Duodenal mucosa (tissue), 2 donors: ENCODE data around the gene GNAT1.

ENCODE experiments used
- H3K27ac ChIP-seq: one replicate; pipeline ENCODE4 v1.7.0; 2013; ENCODE audit warnings: low read depth, low read length
- H3K27me3 ChIP-seq, 2 donors: one replicate each; pipeline ENCODE4 v1.7.0; 2013; ENCODE audit warnings: low read length in 2 of 2, control low read depth in 1 of 2; ENCODE audit not compliant: insufficient read depth in 2 of 2, control insufficient read depth in 1 of 2
- H3K36me3 ChIP-seq, 2 donors: one replicate each; pipeline ENCODE4 v1.7.0; 2013; ENCODE audit warnings: low read length in 2 of 2, control low read depth in 1 of 2; ENCODE audit not compliant: insufficient read depth in 2 of 2, control insufficient read depth in 1 of 2
- H3K4me1 ChIP-seq, 2 donors: one replicate each; pipeline ENCODE4 v1.7.0; 2013; ENCODE audit warnings: low read length in 2 of 2, control low read depth in 1 of 2; ENCODE audit not compliant: insufficient read depth in 2 of 2, control insufficient read depth in 1 of 2
- H3K4me3 ChIP-seq, 2 donors: one replicate each; pipeline ENCODE4 v1.7.0; 2013; ENCODE audit warnings: low read length in 2 of 2, low read depth in 1 of 2
- H3K9ac ChIP-seq, 2 donors: one replicate each; pipeline ENCODE4 v1.7.0; 2013; ENCODE audit warnings: low read length in 2 of 2, low read depth in 1 of 2
- H3K9me3 ChIP-seq, 2 donors: one replicate each; pipeline ENCODE4 v1.7.0; 2013; ENCODE audit warnings: low read length in 2 of 2, control low read depth in 1 of 2; ENCODE audit not compliant: control insufficient read depth in 1 of 2

Gene GNAT1

GRCh38 chr3:50174947-50175524, 16.4 kb upstream of the GNAT1 start:
- Histone ChIP-seq H3K36me3 (peaks cover 8 to 9% of the 10 kb centered on the region in 2 donors), H3K9ac (no peak overlapping the region), H3K27ac (no peak overlapping the region), H3K4me3 (no peak overlapping the region), H3K9me3 (no peaks in the 10 kb centered on the region), H3K27me3 (no peaks in the 10 kb centered on the region), H3K4me1 (peaks cover 49 to 57% of the 10 kb centered on the region in 2 donors)

GRCh38 chr3:50177346-50177745, 14.1 kb upstream of the GNAT1 start:
- H3K4me1 ChIP-seq = peaks cover 26 to 44% of the 10 kb centered on the region in 2 donors
- H3K4me3 ChIP-seq = no peak overlapping the region
- no peak overlapping the region for H3K9ac ChIP-seq
- no peaks in the 10 kb centered on the region for H3K27me3 ChIP-seq
- H3K9me3 ChIP-seq = no peaks in the 10 kb centered on the region
- peaks cover 7 to 15% of the 10 kb centered on the region in 2 donors for H3K36me3 ChIP-seq
- no peak overlapping the region for H3K27ac ChIP-seq

DNA sequence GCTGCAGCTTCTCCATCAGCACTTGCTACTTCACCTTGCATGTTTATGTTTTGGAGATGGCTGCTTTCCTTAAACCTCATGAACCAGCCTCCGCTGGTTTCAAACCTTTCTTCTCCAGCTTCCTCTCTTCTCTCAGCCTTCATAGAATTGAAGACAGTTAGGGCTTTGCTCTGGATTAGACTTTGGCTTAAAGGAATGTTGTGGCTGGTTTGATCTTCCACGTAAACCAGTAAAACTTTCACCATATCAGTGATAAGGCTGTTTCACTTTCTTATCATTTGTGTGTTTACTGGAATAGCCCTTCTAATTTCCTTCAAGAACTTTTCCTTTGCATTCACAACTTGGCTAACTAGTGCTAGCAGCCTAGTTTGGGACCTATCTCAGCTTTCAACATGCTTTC, 11.7 kb upstream of the GNAT1 start:
- Histone ChIP-seq H3K36me3 (peaks cover 3 to 32% of the 10 kb centered on the region in 2 donors), H3K9ac (no peak overlapping the region), H3K4me3 (no peak overlapping the region), H3K4me1 (peaks cover 11 to 29% of the 10 kb centered on the region in 2 donors), H3K27ac (no peak overlapping the region), H3K27me3 (no peaks in the 10 kb centered on the region), H3K9me3 (no peaks in the 10 kb centered on the region)

DNA sequence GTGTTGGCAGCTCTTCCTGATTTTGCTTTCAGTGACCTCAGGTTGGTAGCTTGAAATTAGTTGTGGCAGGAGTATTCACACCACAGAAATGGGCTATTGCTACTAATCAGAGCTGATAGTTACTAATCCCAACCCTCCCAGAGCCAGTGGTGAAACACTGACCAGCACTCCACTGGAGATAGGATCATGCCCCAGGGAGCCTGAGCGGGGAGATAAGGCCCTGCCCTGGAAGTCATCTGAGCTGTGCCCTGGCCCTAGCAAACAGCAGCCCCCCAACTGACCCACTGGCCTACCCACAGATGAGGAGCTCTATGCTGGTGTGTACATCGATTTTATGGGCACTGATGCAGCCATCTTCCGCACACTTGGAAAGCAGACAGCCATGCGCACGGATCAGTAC, 9.4 kb upstream of the GNAT1 start:
- Histone ChIP-seq H3K9me3 (no peaks in the 10 kb centered on the region), H3K4me3 (no peak overlapping the region), H3K27me3 (no peaks in the 10 kb centered on the region), H3K4me1 (peaks cover 5 to 19% of the 10 kb centered on the region in 2 donors), H3K9ac (no peak overlapping the region), H3K27ac (no peak overlapping the region), H3K36me3 (peaks cover 9 to 42% of the 10 kb centered on the region in 2 donors)

DNA sequence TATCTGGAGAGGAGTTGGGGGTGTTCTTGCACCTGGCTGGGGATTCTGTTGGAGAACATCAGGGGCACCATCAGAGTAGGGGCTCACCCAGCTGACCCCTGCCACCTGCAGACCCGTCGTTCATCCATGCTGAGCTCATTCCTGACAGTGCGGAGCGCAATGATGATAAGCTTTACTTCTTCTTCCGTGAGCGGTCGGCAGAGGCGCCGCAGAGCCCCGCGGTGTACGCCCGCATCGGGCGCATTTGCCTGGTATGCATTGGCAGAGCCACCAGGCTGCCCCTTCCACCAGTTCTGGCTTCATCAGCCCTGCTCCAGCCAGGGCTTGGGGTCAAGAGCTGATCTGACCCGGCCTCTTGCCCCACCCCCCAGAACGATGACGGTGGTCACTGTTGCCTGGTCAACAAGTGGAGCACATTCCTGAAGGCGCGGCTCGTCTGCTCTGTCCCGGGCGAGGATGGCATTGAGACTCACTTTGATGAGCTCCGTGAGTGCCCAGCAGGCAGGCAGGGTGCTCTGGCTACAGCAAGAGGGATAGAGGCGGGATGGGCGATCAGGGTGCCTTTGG, 8.8 kb upstream of the GNAT1 start:
- H3K4me1 ChIP-seq = peaks cover 0 to 15% of the 10 kb centered on the region in 2 donors
- no peak overlapping the region for H3K4me3 ChIP-seq
- no peak overlapping the region for H3K27ac ChIP-seq
- H3K9ac ChIP-seq = no peak overlapping the region
- H3K9me3 ChIP-seq = no peaks in the 10 kb centered on the region
- peaks cover 9 to 45% of the 10 kb centered on the region in 2 donors for H3K36me3 ChIP-seq
- no peaks in the 10 kb centered on the region for H3K27me3 ChIP-seq

- Histone ChIP-seq H3K27me3 (no peaks in the 10 kb centered on the region), H3K4me1 (peaks cover 0 to 15% of the 10 kb centered on the region in 2 donors), H3K9ac (no peak overlapping the region), H3K36me3 (peaks cover 9 to 46% of the 10 kb centered on the region in 2 donors), H3K9me3 (no peaks in the 10 kb centered on the region), H3K4me3 (no peak overlapping the region), H3K27ac (no peak overlapping the region)
These were observed 7.7 kb upstream of the GNAT1 start for GRCh38 chr3:50183755-50184154.

GRCh38 chr3:50184242-50184978, 7.0 kb upstream of the GNAT1 start:
- Histone ChIP-seq H3K9me3 (no peaks in the 10 kb centered on the region), H3K36me3 (peaks cover 9 to 46% of the 10 kb centered on the region in 2 donors)

GRCh38 chr3:50185230-50185629, 6.2 kb upstream of the GNAT1 start:
- no peak overlapping the region for H3K27ac ChIP-seq
- H3K27me3 ChIP-seq = no peaks in the 10 kb centered on the region
- no peak overlapping the region for H3K4me3 ChIP-seq
- H3K9ac ChIP-seq = no peak overlapping the region
- H3K4me1 ChIP-seq = peaks cover 0 to 7% of the 10 kb centered on the region in 2 donors
- peaks cover 9 to 46% of the 10 kb centered on the region in 2 donors for H3K36me3 ChIP-seq
- H3K9me3 ChIP-seq = no peaks in the 10 kb centered on the region

More at GRCh38 chr3:50184242-50184978, 7.0 kb upstream of the GNAT1 start:
- peaks cover 0 to 10% of the 10 kb centered on the region in 2 donors for H3K4me1 ChIP-seq
- no peak overlapping the region for H3K9ac ChIP-seq
- no peak overlapping the region for H3K4me3 ChIP-seq
- H3K27me3 ChIP-seq = no peaks in the 10 kb centered on the region
- H3K27ac ChIP-seq = no peak overlapping the region

GRCh38 chr3:50186096-50186495, 5.3 kb upstream of the GNAT1 start:
- peaks cover 9 to 46% of the 10 kb centered on the region in 2 donors for H3K36me3 ChIP-seq

GRCh38 chr3:50187750-50188149, 3.7 kb upstream of the GNAT1 start:
- H3K9me3 ChIP-seq = no peaks in the 10 kb centered on the region
- H3K36me3 ChIP-seq = peaks cover 6 to 36% of the 10 kb centered on the region in 2 donors

More at GRCh38 chr3:50186096-50186495, 5.3 kb upstream of the GNAT1 start:
- no peaks in the 10 kb centered on the region for H3K9me3 ChIP-seq
- no peak overlapping the region for H3K9ac ChIP-seq
- peaks cover 0 to under 1% of the 10 kb centered on the region in 2 donors for H3K4me1 ChIP-seq
- H3K27ac ChIP-seq = no peak overlapping the region
- H3K4me3 ChIP-seq = no peak overlapping the region
- H3K27me3 ChIP-seq = no peaks in the 10 kb centered on the region

More at GRCh38 chr3:50187750-50188149, 3.7 kb upstream of the GNAT1 start:
- peaks cover 1% of the 10 kb centered on the region in 2 donors for H3K27me3 ChIP-seq
- H3K9ac ChIP-seq = no peak overlapping the region
- H3K27ac ChIP-seq = no peak overlapping the region
- H3K4me3 ChIP-seq = no peak overlapping the region
- no peaks in the 10 kb centered on the region for H3K4me1 ChIP-seq
